Activated CD4-positive, alpha-beta T cell treated with anti-CD3 and anti-CD28 coated beads, Interleukin-2, amount 10 ng/mL, durations not matched to agents 24 days and 14 days (primary cell): Measurements from ENCODE around the gene GALNT13. TPM values are rescaled to one million over a fixed set of nuclear protein-coding genes. Genes with fewer than 3 reads are reported as not detected.
A peak's percentile ranks its signal among the peaks of the same experiment; 100 is the strongest.

Experiments
- DNase-seq: peaks from one replicate; pipeline ENCODE4 v3.0.0; 2022
- H3K27ac Mint-ChIP-seq: one replicate; pipeline ENCODE4 v1.8.0; 2022; ENCODE audit warnings: mild to moderate bottlenecking, mixed read lengths
- H3K27me3 Mint-ChIP-seq: one replicate; pipeline ENCODE4 v1.8.0; 2022; ENCODE audit warnings: mixed read lengths
- H3K36me3 Mint-ChIP-seq: one replicate; pipeline ENCODE4 v1.8.0; 2022; ENCODE audit warnings: low read depth, mild to moderate bottlenecking, mixed read lengths
- H3K4me1 Mint-ChIP-seq: one replicate; pipeline ENCODE4 v1.8.0; 2021; ENCODE audit warnings: mixed read lengths
- H3K4me3 Mint-ChIP-seq: one replicate; pipeline ENCODE4 v1.8.0; 2022; ENCODE audit warnings: mild to moderate bottlenecking, moderate library complexity, mixed read lengths
- H3K9me3 Mint-ChIP-seq: one replicate; pipeline ENCODE4 v1.8.0; 2021; ENCODE audit warnings: mixed read lengths
- intact Hi-C: fragments of 100-400 bp; cut with micrococcal nuclease; formaldehyde crosslinking; loops from one replicate; pipeline ENCODE4 v1.15.1; 2023
- total RNA-seq: library from RNA; stranded (reverse); gene quantifications from 2 replicates; pipeline ENCODE4 v1.2.3, GENCODE V29; 2022

The GALNT13 gene
- total RNA-seq, 1 donor from 2014 or later: not detected

GRCh38 chr2:154427453-154427852 lies 555.7 kb downstream of the GALNT13 start:
- Mint-ChIP-seq H3K4me3 (no peak overlapping the region), H3K36me3 (no peaks in the 10 kb centered on the region), H3K9me3 (no peaks in the 10 kb centered on the region), H3K27ac (no peak overlapping the region), H3K27me3 (no peaks in the 10 kb centered on the region), H3K4me1 (no peaks in the 10 kb centered on the region)
- intact Hi-C loops: no loop called here
- no peak for DNase-seq

- intact Hi-C loops: no loop called here
- H3K36me3 Mint-ChIP-seq: no peaks in the 10 kb centered on the region
- no peak overlapping the region for H3K4me3 Mint-ChIP-seq
- no peaks in the 10 kb centered on the region for H3K4me1 Mint-ChIP-seq
- no peaks in the 10 kb centered on the region for H3K27me3 Mint-ChIP-seq
- no peak overlapping the region for H3K27ac Mint-ChIP-seq
- no peak for DNase-seq
- no peaks in the 10 kb centered on the region for H3K9me3 Mint-ChIP-seq
Observed at GRCh38 chr2:154428022-154428421, 556.3 kb downstream of the GALNT13 start.

GRCh38 chr2:154433010-154433409 lies 561.3 kb downstream of the GALNT13 start:
- Mint-ChIP-seq H3K4me1 (peaks cover 2% of the 10 kb centered on the region), H3K4me3 (no peak overlapping the region), H3K9me3 (no peaks in the 10 kb centered on the region), H3K27ac (no peak overlapping the region), H3K36me3 (no peaks in the 10 kb centered on the region), H3K27me3 (no peaks in the 10 kb centered on the region)
- intact Hi-C loops: no loop called here
- no peak for DNase-seq

GRCh38 chr2:154437104-154437503 lies 565.4 kb downstream of the GALNT13 start:
- H3K9me3 Mint-ChIP-seq: no peaks in the 10 kb centered on the region
- DNase-seq: no peak
- H3K4me1 Mint-ChIP-seq: peaks cover 2% of the 10 kb centered on the region
- H3K27ac Mint-ChIP-seq: no peak overlapping the region
- intact Hi-C loops: no loop called here
- H3K27me3 Mint-ChIP-seq: no peaks in the 10 kb centered on the region
- H3K4me3 Mint-ChIP-seq: no peak overlapping the region
- no peaks in the 10 kb centered on the region for H3K36me3 Mint-ChIP-seq

- Mint-ChIP-seq H3K36me3 (no peaks in the 10 kb centered on the region), H3K4me3 (no peak overlapping the region), H3K27me3 (no peaks in the 10 kb centered on the region), H3K4me1 (peaks cover 2% of the 10 kb centered on the region), H3K9me3 (no peaks in the 10 kb centered on the region), H3K27ac (no peak overlapping the region)
- DNase-seq: no peak
- intact Hi-C loops: no loop called here
Observed at GRCh38 chr2:154439156-154439555, 567.4 kb downstream of the GALNT13 start.

- intact Hi-C loops: no loop called here
- H3K27me3 Mint-ChIP-seq: no peaks in the 10 kb centered on the region
- H3K27ac Mint-ChIP-seq: no peak overlapping the region
- no peak for DNase-seq
- H3K36me3 Mint-ChIP-seq: no peaks in the 10 kb centered on the region
- no peaks in the 10 kb centered on the region for H3K4me1 Mint-ChIP-seq
- H3K9me3 Mint-ChIP-seq: no peaks in the 10 kb centered on the region
- H3K4me3 Mint-ChIP-seq: no peak overlapping the region
Observed at GRCh38 chr2:154443919-154444318, 572.2 kb downstream of the GALNT13 start.

- no peaks in the 10 kb centered on the region for H3K36me3 Mint-ChIP-seq
- H3K9me3 Mint-ChIP-seq: no peaks in the 10 kb centered on the region
- no peaks in the 10 kb centered on the region for H3K4me1 Mint-ChIP-seq
- H3K27me3 Mint-ChIP-seq: no peaks in the 10 kb centered on the region
- no peak for DNase-seq
- intact Hi-C loops: no loop called here
- no peak overlapping the region for H3K4me3 Mint-ChIP-seq
- H3K27ac Mint-ChIP-seq: no peak overlapping the region
Observed at GRCh38 chr2:154446324-154446723, 574.6 kb downstream of the GALNT13 start.

- no peaks in the 10 kb centered on the region for H3K4me1 Mint-ChIP-seq
- DNase-seq: no peak
- H3K27me3 Mint-ChIP-seq: no peaks in the 10 kb centered on the region
- H3K27ac Mint-ChIP-seq: no peak overlapping the region
- H3K36me3 Mint-ChIP-seq: no peaks in the 10 kb centered on the region
- H3K9me3 Mint-ChIP-seq: no peaks in the 10 kb centered on the region
- H3K4me3 Mint-ChIP-seq: no peak overlapping the region
- intact Hi-C loops: no loop called here
Observed at GRCh38 chr2:154447727-154448418, 576.2 kb downstream of the GALNT13 start.

- Mint-ChIP-seq H3K36me3 (no peaks in the 10 kb centered on the region), H3K27me3 (no peaks in the 10 kb centered on the region), H3K4me3 (no peak overlapping the region), H3K27ac (no peak overlapping the region), H3K4me1 (no peaks in the 10 kb centered on the region), H3K9me3 (no peaks in the 10 kb centered on the region)
- intact Hi-C loops: no loop called here
- no peak for DNase-seq
Observed at GRCh38 chr2:154449951-154450658, 578.4 kb downstream of the GALNT13 start.

GRCh38 chr2:154452471-154452870 lies 580.7 kb downstream of the GALNT13 start:
- no peak overlapping the region for H3K27ac Mint-ChIP-seq
- intact Hi-C loops: no loop called here
- H3K4me3 Mint-ChIP-seq: no peak overlapping the region
- H3K4me1 Mint-ChIP-seq: no peaks in the 10 kb centered on the region
- no peaks in the 10 kb centered on the region for H3K27me3 Mint-ChIP-seq
- H3K36me3 Mint-ChIP-seq: no peaks in the 10 kb centered on the region
- no peaks in the 10 kb centered on the region for H3K9me3 Mint-ChIP-seq
- no peak for DNase-seq

- H3K27ac Mint-ChIP-seq: no peak overlapping the region
- intact Hi-C loops: no loop called here
- H3K4me3 Mint-ChIP-seq: no peak overlapping the region
- H3K36me3 Mint-ChIP-seq: no peaks in the 10 kb centered on the region
- H3K27me3 Mint-ChIP-seq: no peaks in the 10 kb centered on the region
- H3K4me1 Mint-ChIP-seq: no peaks in the 10 kb centered on the region
- no peaks in the 10 kb centered on the region for H3K9me3 Mint-ChIP-seq
- no peak for DNase-seq
Observed at GRCh38 chr2:154452906-154453493, 581.3 kb downstream of the GALNT13 start.

- Mint-ChIP-seq H3K27ac (no peak overlapping the region), H3K4me3 (no peak overlapping the region), H3K36me3 (no peaks in the 10 kb centered on the region), H3K4me1 (no peaks in the 10 kb centered on the region), H3K9me3 (no peaks in the 10 kb centered on the region), H3K27me3 (no peaks in the 10 kb centered on the region)
- intact Hi-C loops: no loop called here
- no peak for DNase-seq
Observed at GRCh38 chr2:154455166-154455565, 583.4 kb downstream of the GALNT13 start.

- Mint-ChIP-seq H3K4me1 (no peaks in the 10 kb centered on the region), H3K36me3 (no peaks in the 10 kb centered on the region), H3K4me3 (peak overlapping the region; percentile 38), H3K27me3 (no peaks in the 10 kb centered on the region), H3K27ac (no peak overlapping the region), H3K9me3 (no peaks in the 10 kb centered on the region)
- DNase-seq: no peak
- intact Hi-C loops: no loop called here
Observed at GRCh38 chr2:154455866-154456265, 584.1 kb downstream of the GALNT13 start.

- Mint-ChIP-seq H3K4me1 (no peaks in the 10 kb centered on the region), H3K36me3 (no peaks in the 10 kb centered on the region), H3K4me3 (no peak overlapping the region), H3K9me3 (no peaks in the 10 kb centered on the region), H3K27me3 (no peaks in the 10 kb centered on the region), H3K27ac (no peak overlapping the region)
- intact Hi-C loops: no loop called here
- DNase-seq: no peak
Observed at GRCh38 chr2:154457286-154457685, 585.6 kb downstream of the GALNT13 start.
